Osteoblast (primary cell): Measurements from ENCODE around the gene DPF3. TPM values are rescaled to one million over a fixed set of nuclear protein-coding genes. Genes with fewer than 3 reads are reported as not detected.

Experiments
- DNase-seq: peaks from one replicate; pipeline ENCODE4 v3.0.0; 2011; ENCODE audit warnings: low spot score, mixed read lengths; ENCODE audit not compliant: insufficient read length; ENCODE audit errors: missing footprints
- H2AFZ ChIP-seq: 2 replicates; pipeline ENCODE4 v1.6.0; 2011; ENCODE audit warnings: mild to moderate bottlenecking, low read length
- H3K27ac ChIP-seq: 2 replicates; pipeline ENCODE4 v1.5.1; 2011; ENCODE audit warnings: mild to moderate bottlenecking, low read depth, low read length, moderate library complexity
- H3K27me3 ChIP-seq: 2 replicates; pipeline ENCODE4 v1.6.0; 2012; ENCODE audit warnings: mild to moderate bottlenecking, control low read depth, inconsistent platforms, low read length, moderate library complexity; ENCODE audit not compliant: insufficient read depth
- H3K36me3 ChIP-seq: 2 replicates; pipeline ENCODE4 v1.5.1; 2011; ENCODE audit warnings: mild to moderate bottlenecking, low read length, control low read depth, moderate library complexity; ENCODE audit not compliant: insufficient read depth
- H3K4me1 ChIP-seq: 2 replicates; pipeline ENCODE4 v1.5.1; 2011; ENCODE audit warnings: mild to moderate bottlenecking, low read length, control low read depth, moderate library complexity; ENCODE audit not compliant: insufficient read depth
- H3K4me2 ChIP-seq: 2 replicates; pipeline ENCODE4 v1.6.0; 2011; ENCODE audit warnings: mild to moderate bottlenecking, low read length; ENCODE audit not compliant: insufficient read depth
- H3K4me3 ChIP-seq: fragments of 200-600 bp; sonication (generic); 3 replicates; pipeline ENCODE4 v1.5.1; 2012; ENCODE audit warnings: mild to moderate bottlenecking, low read length, inconsistent platforms; ENCODE audit not compliant: insufficient read depth
- H3K79me2 ChIP-seq: 2 replicates; pipeline ENCODE4 v1.6.0; 2012; ENCODE audit warnings: mild to moderate bottlenecking, low read length, control low read depth, inconsistent platforms; ENCODE audit not compliant: insufficient read depth
- H3K9me3 ChIP-seq: 2 replicates; pipeline ENCODE4 v1.5.1; 2011; ENCODE audit warnings: low read depth, low read length, control low read depth
- H4K20me1 ChIP-seq: 2 replicates; pipeline ENCODE4 v1.6.0; 2012; ENCODE audit warnings: mild to moderate bottlenecking, low read length, control low read depth; ENCODE audit not compliant: insufficient read depth
- CTCF ChIP-seq: IDR thresholded peaks from 2 replicates; pipeline ENCODE4 v1.5.1; 2011; ENCODE audit warnings: mild to moderate bottlenecking, low read depth, low read length, moderate library complexity; ENCODE audit errors: extremely low read depth
- total RNA-seq: library from RNA; depleted of rRNA; stranded (reverse); fragments of >200 nt; gene quantifications from 2 replicates; pipeline ENCODE4 v1.2.3, GENCODE V29; 2012

Gene DPF3
- total RNA-seq, 1 donor, result 1.8 TPM

- Histone ChIP-seq H2AFZ (no peak overlapping the region), H3K27ac (no peak overlapping the region), H3K27me3 (no peaks in the 10 kb centered on the region), H3K4me3 (no peak overlapping the region), H3K4me2 (no peak overlapping the region), H3K9me3 (no peaks in the 10 kb centered on the region), H3K4me1 (no peaks in the 10 kb centered on the region), H3K79me2 (peaks cover 14% of the 10 kb centered on the region), H4K20me1 (no peaks in the 10 kb centered on the region), H3K36me3 (peaks cover 33% of the 10 kb centered on the region)
- TF ChIP-seq CTCF, result no peak
- no peak for DNase-seq
These were observed 45.7 kb upstream of the DPF3 start for GRCh38 chr14:72939630-72940029.

GRCh38 chr14:72932893-72933292, 39.0 kb upstream of the DPF3 start:
- no peak overlapping the region for H3K4me2 ChIP-seq
- no peak for DNase-seq
- H2AFZ ChIP-seq, result no peak overlapping the region
- no peaks in the 10 kb centered on the region for H3K9me3 ChIP-seq
- no peak for TF ChIP-seq CTCF
- peaks cover 2% of the 10 kb centered on the region for H3K36me3 ChIP-seq
- H4K20me1 ChIP-seq, result no peaks in the 10 kb centered on the region
- H3K4me1 ChIP-seq, result no peaks in the 10 kb centered on the region
- no peak overlapping the region for H3K4me3 ChIP-seq
- peaks cover 62% of the 10 kb centered on the region for H3K79me2 ChIP-seq
- H3K27me3 ChIP-seq, result no peaks in the 10 kb centered on the region
- no peak overlapping the region for H3K27ac ChIP-seq

GRCh38 chr14:72929316-72930080, 35.6 kb upstream of the DPF3 start:
- H4K20me1 ChIP-seq, result no peaks in the 10 kb centered on the region
- no peaks in the 10 kb centered on the region for H3K9me3 ChIP-seq
- peak overlapping the region; percentile 48 for H3K4me2 ChIP-seq
- H3K4me1 ChIP-seq, result no peaks in the 10 kb centered on the region
- no peak overlapping the region for H3K27ac ChIP-seq
- TF ChIP-seq CTCF, result no peak
- H3K36me3 ChIP-seq, result no peaks in the 10 kb centered on the region
- peaks cover 52% of the 10 kb centered on the region for H3K79me2 ChIP-seq
- H3K27me3 ChIP-seq, result no peaks in the 10 kb centered on the region
- H2AFZ ChIP-seq, result peak overlapping the region; percentile 65
- H3K4me3 ChIP-seq, result peak overlapping the region; percentile 35
- no peak for DNase-seq

DNA sequence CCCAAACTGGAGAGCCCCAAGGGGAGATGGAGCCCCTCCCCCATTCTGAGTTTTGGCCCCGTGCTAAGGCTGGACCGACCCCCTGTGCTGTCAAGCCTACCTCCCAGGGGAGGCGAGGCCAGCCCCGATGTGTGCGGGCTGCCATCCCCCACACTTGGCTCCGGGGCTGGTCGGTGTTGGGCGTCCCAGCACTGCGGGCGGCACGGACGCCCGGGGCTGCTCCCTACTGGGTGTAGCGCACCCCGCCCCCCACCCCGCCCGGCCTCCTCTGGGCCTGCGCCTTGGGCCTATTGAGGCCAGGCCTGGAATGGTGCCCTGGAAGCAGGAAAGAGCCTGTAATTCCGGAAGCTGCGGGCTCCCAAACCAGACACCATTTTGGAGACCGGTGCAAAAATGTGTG, 35.0 kb upstream of the DPF3 start:
- Histone ChIP-seq H3K4me1 (no peaks in the 10 kb centered on the region), H3K4me3 (peak overlapping the region; percentile 35), H3K4me2 (peak overlapping the region; percentile 48), H3K9me3 (no peaks in the 10 kb centered on the region), H4K20me1 (no peaks in the 10 kb centered on the region), H3K27me3 (no peaks in the 10 kb centered on the region), H3K79me2 (peaks cover 50% of the 10 kb centered on the region), H3K36me3 (no peaks in the 10 kb centered on the region), H3K27ac (no peak overlapping the region), H2AFZ (peak overlapping the region; percentile 65)
- peak; percentile 81 for DNase-seq
- TF ChIP-seq CTCF, result no peak
